SK-N-SH treated with all-trans-retinoic acid at 6 μM for 48 hours (cell line): ENCODE results near the gene OR5A2.

Experiments used
- ATAC-seq: fragments of 200-7000 bp; cut with Tn5 transposase; 3 replicates; pipeline ENCODE4 v1.9.1; 2020; ENCODE audit warnings: mild to moderate bottlenecking, moderate library complexity
- ARNTL ChIP-seq: fragments of 450-650 bp; formaldehyde crosslinking; IDR thresholded peaks from 2 replicates; pipeline ENCODE4 v1.5.0; 2020; ENCODE audit warnings: low read depth, mild to moderate bottlenecking, moderate library complexity, borderline replicate concordance
- CSDC2 ChIP-seq: fragments of 250-450 bp; sonication (Bioruptor Pico); IDR thresholded peaks from 2 replicates; pipeline ENCODE4 v1.5.0; 2020; ENCODE audit warnings: mild to moderate bottlenecking, moderate library complexity
- ESRRG ChIP-seq: fragments of 250-450 bp; sonication (Bioruptor Pico); IDR thresholded peaks from 2 replicates; pipeline ENCODE4 v1.6.1; 2021; ENCODE audit warnings: mild to moderate bottlenecking
- ISL1 ChIP-seq: fragments of 250-450 bp; sonication (Bioruptor Pico); IDR thresholded peaks from 2 replicates; pipeline ENCODE4 v2.1.2; 2022; ENCODE audit warnings: mild to moderate bottlenecking, moderate library complexity
- OSR1 ChIP-seq: fragments of 250-450 bp; sonication (Bioruptor Pico); IDR thresholded peaks from 2 replicates; pipeline ENCODE4 v1.8.0; 2022; ENCODE audit warnings: moderate library complexity, mild to moderate bottlenecking, inconsistent platforms
- POU6F1 ChIP-seq: fragments of 250-450 bp; sonication (Bioruptor Pico); IDR thresholded peaks from 2 replicates; pipeline ENCODE4 v1.8.0; 2021; ENCODE audit warnings: low read depth, mild to moderate bottlenecking, moderate library complexity, borderline replicate concordance
- PPARA ChIP-seq: fragments of 250-450 bp; sonication (Bioruptor Pico); IDR thresholded peaks from 2 replicates; pipeline ENCODE4 v1.5.0; 2020; ENCODE audit warnings: mild to moderate bottlenecking, borderline replicate concordance
- TOX ChIP-seq: fragments of 250-450 bp; sonication (Bioruptor Pico); IDR thresholded peaks from 2 replicates; pipeline ENCODE4 v1.8.0; 2021; ENCODE audit warnings: mild to moderate bottlenecking, moderate library complexity, borderline replicate concordance
- ZC3H10 ChIP-seq: fragments of 250-450 bp; sonication (Bioruptor Pico); IDR thresholded peaks from 2 replicates; pipeline ENCODE4 v1.5.1; 2021; ENCODE audit warnings: mild to moderate bottlenecking, moderate library complexity
- ZFP3 ChIP-seq: fragments of 250-450 bp; sonication (Bioruptor Pico); IDR thresholded peaks from 2 replicates; pipeline ENCODE4 v1.5.0; 2020; ENCODE audit warnings: mild to moderate bottlenecking, moderate library complexity
- ZNF565 ChIP-seq: fragments of 450-650 bp; formaldehyde crosslinking; conservative IDR thresholded peaks from 2 replicates; pipeline ENCODE4 v1.5.0; 2020; ENCODE audit warnings: low read depth, mild to moderate bottlenecking, moderate library complexity
- ZNF8 ChIP-seq: fragments of 450-650 bp; formaldehyde crosslinking; IDR thresholded peaks from 2 replicates; pipeline ENCODE4 v1.5.0; 2020; ENCODE audit warnings: mild to moderate bottlenecking, moderate library complexity
- TF ChIP-seq, protein P1 (sequence below): fragments of 250-450 bp; sonication (Bioruptor Pico); IDR thresholded peaks from 2 replicates; pipeline ENCODE4 v1.8.0; 2020; ENCODE audit warnings: mild to moderate bottlenecking, moderate library complexity, borderline replicate concordance
- TF ChIP-seq, protein P2 (sequence below): fragments of 250-450 bp; sonication (Bioruptor Pico); IDR thresholded peaks from 2 replicates; pipeline ENCODE4 v1.5.1; 2020; ENCODE audit warnings: low read depth, mild to moderate bottlenecking, moderate library complexity
- TF ChIP-seq, protein P3 (sequence below): fragments of 250-450 bp; sonication (Bioruptor Pico); IDR thresholded peaks from 2 replicates; pipeline ENCODE4 v1.5.1; 2021; ENCODE audit warnings: mild to moderate bottlenecking, moderate library complexity

Gene OR5A2

DNA sequence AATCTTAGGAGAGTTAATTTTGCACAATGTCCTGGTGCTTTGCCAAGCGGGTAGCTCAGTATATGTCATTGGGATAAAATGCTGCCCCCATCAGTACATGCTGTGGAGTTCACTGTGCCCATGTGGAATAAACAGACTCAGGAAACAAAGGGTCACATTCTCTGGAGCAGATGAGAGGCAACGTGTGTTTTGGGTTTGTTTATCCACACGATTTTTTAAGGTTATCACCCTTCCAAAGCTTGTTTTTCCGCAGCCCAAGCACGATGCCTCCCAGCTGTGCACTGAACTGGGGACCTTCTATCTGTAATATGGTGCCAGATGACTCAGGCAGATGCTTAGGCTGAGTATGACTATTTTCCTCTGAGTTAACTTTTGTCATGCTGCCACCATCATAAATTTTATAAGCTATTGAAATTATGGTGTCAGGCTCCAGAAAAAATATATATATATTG lies 37.0 kb upstream of the OR5A2 start:
- TF ChIP-seq ARNTL: no peak
- TF ChIP-seq ZC3H10: no peak
- TF ChIP-seq POU6F1 (CRISPR knock-in tag): no peak
- TF ChIP-seq, protein P1, sequence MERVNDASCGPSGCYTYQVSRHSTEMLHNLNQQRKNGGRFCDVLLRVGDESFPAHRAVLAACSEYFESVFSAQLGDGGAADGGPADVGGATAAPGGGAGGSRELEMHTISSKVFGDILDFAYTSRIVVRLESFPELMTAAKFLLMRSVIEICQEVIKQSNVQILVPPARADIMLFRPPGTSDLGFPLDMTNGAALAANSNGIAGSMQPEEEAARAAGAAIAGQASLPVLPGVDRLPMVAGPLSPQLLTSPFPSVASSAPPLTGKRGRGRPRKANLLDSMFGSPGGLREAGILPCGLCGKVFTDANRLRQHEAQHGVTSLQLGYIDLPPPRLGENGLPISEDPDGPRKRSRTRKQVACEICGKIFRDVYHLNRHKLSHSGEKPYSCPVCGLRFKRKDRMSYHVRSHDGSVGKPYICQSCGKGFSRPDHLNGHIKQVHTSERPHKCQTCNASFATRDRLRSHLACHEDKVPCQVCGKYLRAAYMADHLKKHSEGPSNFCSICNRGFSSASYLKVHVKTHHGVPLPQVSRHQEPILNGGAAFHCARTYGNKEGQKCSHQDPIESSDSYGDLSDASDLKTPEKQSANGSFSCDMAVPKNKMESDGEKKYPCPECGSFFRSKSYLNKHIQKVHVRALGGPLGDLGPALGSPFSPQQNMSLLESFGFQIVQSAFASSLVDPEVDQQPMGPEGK (CRISPR knock-in tag): no peak
- no peak for TF ChIP-seq TOX (CRISPR knock-in tag)
- no peak for TF ChIP-seq CSDC2 (CRISPR knock-in tag)
- TF ChIP-seq ZNF565 (CRISPR knock-in tag): no peak
- TF ChIP-seq ESRRG (CRISPR knock-in tag): no peak
- TF ChIP-seq PPARA (CRISPR knock-in tag): no peak
- TF ChIP-seq ZFP3 (CRISPR knock-in tag): no peak
- no peak for ATAC-seq

DNA sequence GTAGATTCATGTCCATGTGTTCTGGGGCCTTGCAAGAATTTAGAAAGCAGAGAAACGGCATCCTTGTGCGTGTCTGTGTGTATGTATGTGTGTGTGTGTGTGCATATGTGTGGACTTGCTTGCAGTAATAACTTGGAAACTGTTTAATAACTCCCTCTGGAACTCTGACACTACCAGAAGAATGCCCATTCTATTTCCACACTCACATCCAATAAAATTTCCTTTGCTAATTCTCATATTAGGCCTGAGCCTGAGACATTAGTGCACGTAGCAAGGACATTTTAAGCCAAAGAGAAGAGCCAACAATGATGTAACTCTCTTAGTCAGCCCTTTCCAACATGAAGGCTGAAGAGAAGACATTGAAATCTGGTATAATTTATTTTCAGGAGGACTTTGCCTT lies 33.7 kb upstream of the OR5A2 start:
- ATAC-seq: no peak
- TF ChIP-seq, protein P1 (CRISPR knock-in tag): no peak
- TF ChIP-seq OSR1 (CRISPR knock-in tag) (no peak), ISL1 (no peak), ZFP3 (CRISPR knock-in tag) (no peak), ZNF565 (CRISPR knock-in tag) (no peak)
- TF ChIP-seq, all 23 proteins: peak for 0

- ATAC-seq: no peak
Measured at GRCh38 chr11:59456661-59457060, 30.4 kb upstream of the OR5A2 start, which contains the start of gene OR4D6. Gene OR4D6 (plus strand): TSS chr11:59456961. CDS start chr11:59456961, 0 bp downstream.

More at GRCh38 chr11:59456661-59457060, 30.4 kb upstream of the OR5A2 start, which contains the start of gene OR4D6:
- TF ChIP-seq, protein P2, sequence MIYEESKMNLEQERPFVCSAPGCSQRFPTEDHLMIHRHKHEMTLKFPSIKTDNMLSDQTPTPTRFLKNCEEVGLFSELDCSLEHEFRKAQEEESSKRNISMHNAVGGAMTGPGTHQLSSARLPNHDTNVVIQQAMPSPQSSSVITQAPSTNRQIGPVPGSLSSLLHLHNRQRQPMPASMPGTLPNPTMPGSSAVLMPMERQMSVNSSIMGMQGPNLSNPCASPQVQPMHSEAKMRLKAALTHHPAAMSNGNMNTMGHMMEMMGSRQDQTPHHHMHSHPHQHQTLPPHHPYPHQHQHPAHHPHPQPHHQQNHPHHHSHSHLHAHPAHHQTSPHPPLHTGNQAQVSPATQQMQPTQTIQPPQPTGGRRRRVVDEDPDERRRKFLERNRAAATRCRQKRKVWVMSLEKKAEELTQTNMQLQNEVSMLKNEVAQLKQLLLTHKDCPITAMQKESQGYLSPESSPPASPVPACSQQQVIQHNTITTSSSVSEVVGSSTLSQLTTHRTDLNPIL (CRISPR knock-in tag): no peak
- TF ChIP-seq PPARA (CRISPR knock-in tag) (no peak), ESRRG (CRISPR knock-in tag) (no peak), ZNF8 (CRISPR knock-in tag) (no peak)
- TF ChIP-seq, protein P3, sequence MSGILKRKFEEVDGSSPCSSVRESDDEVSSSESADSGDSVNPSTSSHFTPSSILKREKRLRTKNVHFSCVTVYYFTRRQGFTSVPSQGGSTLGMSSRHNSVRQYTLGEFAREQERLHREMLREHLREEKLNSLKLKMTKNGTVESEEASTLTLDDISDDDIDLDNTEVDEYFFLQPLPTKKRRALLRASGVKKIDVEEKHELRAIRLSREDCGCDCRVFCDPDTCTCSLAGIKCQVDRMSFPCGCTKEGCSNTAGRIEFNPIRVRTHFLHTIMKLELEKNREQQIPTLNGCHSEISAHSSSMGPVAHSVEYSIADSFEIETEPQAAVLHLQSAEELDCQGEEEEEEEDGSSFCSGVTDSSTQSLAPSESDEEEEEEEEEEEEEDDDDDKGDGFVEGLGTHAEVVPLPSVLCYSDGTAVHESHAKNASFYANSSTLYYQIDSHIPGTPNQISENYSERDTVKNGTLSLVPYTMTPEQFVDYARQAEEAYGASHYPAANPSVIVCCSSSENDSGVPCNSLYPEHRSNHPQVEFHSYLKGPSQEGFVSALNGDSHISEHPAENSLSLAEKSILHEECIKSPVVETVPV (CRISPR knock-in tag): no peak
- TF ChIP-seq, protein P1 (CRISPR knock-in tag): no peak
